ENCODE data around the gene FAM219A.
"Not testable (repeated sequence)": the region's sequence is repeated elsewhere in the genome, so short reads cannot be mapped to it uniquely, and the experiment has no call there.

FAM219A gene

DNA sequence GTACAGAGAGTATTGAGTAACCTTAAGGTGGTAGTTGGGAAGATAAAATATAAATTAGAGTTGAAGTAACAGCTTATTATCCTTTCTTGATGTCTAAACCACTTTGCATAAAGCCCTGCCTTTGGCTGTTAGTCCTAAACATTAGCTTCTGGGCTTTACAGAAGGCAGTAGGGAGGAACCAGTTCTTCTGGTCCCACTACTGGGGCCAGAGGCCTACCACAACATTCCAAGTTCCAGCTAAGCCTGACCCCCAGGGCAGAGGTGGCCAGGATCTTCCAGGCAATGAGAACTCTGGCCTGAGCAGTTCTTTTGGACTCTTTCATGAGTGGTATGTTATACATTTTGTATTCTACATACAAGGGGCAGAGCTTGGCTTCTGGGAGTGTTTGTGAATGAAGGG is 26.3 kb upstream of the FAM219A start:
- no peak for DNase-seq (ENCODE audit: low read depth)

GRCh38 chr9:34482746-34483145 is 24.4 kb upstream of the FAM219A start:
- not testable (repeated sequence) for DNase-seq (ENCODE audit: low read depth)

GRCh38 chr9:34481620-34482019 is 23.2 kb upstream of the FAM219A start:
- DNase-seq (ENCODE audit: low read depth), result not testable (repeated sequence)

DNA sequence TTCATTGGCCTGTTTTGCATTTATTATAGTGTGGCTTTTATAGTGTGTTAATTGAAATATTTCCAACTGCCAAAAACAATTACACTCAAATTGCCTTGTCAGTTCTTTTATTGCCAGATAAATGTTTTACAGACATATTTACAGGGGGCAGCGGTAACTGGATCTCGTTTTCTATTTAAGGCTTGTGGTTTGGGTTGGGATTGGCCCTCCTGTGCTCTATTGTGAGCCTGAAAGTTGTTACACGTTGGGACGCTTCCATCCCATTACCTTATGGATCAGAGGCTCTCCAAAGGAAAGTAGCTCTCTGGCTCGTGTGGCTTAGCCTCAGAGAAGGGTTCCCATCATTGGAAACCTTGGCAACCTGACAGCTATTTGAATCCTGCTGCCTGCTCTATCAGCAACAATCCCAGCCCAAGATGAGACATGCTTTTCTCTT is 21.1 kb upstream of the FAM219A start:
- DNase-seq (ENCODE audit: low read depth), result no peak

- no peak for DNase-seq (ENCODE audit: low read depth)
These were observed 19.2 kb upstream of the FAM219A start for GRCh38 chr9:34477541-34477940.

GRCh38 chr9:34475097-34475496 is 16.7 kb upstream of the FAM219A start:
- no peak for DNase-seq (ENCODE audit: low read depth)

- DNase-seq (ENCODE audit: low read depth), result no peak
These were observed 7.1 kb upstream of the FAM219A start for GRCh38 chr9:34465468-34465867.

DNA sequence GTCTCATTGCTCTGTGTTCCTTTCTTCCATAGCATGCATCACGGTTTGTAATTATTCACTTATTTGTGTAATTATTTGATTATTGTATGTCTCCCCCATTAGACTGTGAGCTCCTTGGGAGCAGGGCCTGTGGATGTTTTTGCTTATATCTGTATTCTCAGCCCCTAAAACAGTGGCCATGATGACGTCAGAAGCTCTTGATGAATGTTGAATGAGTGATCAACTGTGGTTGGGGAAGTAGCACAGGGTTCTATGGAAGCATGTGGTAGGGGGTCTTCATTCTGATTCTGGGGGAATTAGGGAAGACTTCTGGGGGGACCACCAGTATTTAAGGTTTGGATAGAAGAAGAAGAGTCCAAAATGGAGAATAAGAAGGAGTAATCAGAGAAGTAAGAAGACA is 6.2 kb upstream of the FAM219A start:
- DNase-seq (ENCODE audit: low read depth), result no peak

DNA sequence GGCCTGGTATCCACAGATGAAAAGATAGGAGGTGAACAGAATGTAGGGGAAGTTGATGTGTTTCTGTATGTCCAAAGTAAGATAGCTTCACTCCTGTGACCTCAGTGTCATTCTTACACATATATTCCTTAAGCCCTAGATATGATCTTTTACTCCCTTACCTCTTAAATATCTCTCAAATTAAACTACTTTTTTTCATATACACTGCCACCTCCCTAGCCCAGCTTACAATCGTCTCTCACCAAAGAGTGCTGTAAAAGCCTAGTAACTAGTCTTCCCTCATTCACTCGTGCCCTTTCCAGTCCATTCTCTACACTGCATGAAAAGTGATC is 5.5 kb upstream of the FAM219A start:
- DNase-seq (ENCODE audit: low read depth), result no peak

DNA sequence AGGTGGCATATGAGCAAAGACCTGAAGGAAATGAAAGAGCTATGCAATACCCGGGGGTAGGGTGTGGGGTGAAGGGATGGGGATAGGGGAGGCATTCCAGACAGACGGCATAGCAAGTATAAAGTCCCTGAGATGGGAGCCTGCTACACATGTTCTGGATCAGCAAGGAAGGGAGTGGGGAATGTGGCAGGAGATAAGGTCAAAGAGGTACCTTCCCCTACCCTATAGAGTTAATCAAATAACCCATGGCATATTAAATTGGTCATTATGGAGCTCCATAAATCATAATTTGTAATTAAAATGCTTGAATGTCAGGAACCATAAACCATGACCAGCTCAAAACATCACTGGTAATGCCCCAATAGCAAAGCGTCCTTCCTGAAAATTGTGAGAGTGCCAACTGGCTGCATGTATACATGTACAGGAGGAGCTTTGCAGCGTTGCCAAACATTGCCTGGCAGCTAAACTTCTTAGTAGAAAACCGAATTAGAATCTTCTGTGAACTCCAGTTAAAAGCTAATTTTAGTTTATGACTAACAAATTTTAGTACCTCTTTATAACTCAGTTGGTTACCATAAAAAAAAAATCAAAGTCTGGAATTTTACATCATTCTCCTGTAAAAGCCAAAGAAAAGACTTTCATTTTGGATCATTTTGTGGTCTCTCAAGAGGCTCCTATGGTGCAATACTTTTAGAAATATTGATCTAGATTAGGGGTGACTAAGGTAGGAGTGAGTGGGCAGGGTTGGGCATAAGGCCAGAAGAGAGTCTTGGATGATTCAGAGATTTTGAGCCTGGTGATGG is 4.9 kb upstream of the FAM219A start:
- no peak for DNase-seq (ENCODE audit: low read depth)

DNA sequence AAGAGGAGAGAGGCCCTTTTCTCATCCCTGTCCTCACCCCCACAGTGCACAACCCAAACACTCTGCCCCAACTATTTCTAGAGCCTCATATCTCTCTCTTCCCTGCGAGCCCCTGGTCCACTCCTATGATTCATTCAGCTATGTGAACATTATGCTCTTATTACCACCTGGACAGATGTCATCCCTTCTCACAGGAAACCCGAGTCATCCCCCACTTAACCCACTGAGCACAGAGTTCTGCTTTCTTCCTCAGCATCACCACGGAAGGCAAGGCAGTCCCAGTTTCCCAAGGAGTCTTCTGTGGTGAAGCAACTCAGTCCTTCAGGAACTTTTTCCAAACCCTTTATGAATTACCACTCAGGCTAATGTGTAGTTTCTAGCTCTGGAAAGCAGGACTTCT is 1.6 kb upstream of the FAM219A start:
- no peak for DNase-seq (ENCODE audit: low read depth)

- no peak for DNase-seq (ENCODE audit: low read depth)
These were observed 986 bp upstream of the FAM219A start for GRCh38 chr9:34459356-34459755.

- no peak for DNase-seq (ENCODE audit: low read depth)
These were observed 580 bp upstream of the FAM219A start for GRCh38 chr9:34458959-34459340.

DNA sequence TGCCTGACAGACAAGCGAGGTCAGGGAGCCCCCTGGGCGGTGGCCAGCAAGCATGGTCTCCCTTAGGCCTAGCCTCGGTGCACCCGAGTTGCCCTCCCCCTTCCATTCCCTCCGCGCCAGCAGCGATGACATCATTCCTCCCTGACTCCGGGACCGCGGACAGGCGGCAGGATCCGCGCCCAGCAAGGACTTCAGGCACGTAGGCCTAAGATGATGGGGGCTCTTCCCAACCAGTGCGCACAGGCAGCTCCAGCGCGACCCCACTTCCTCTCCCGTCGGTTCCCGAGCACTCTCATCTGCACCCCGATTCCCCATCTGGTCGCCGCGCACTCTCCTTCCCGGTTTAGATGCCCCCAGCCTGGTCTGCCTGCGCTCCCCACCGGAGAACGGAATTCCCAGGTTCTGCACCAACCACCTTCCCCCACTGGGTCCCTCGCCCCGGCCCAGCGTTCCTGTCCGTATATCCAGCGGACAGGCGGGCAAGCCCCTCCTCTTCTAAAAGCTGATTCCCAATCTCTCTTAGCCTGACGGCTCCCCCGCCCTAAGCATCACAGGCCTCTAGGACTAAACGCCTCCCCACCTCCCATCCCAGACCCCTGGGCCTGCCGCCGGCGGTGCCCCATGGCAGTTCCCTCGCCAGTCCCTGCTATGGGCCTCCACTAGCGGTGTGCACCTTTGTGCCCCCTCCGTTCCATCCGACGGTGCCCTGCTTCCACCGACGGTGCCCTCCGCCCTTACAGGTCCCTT is 931 bp downstream of the FAM219A start:
- no peak for DNase-seq (ENCODE audit: low read depth)

- DNase-seq (ENCODE audit: low read depth), result no peak
These were observed 1.6 kb downstream of the FAM219A start for GRCh38 chr9:34456746-34457145.

GRCh38 chr9:34456151-34456550 is 2.2 kb downstream of the FAM219A start:
- DNase-seq (ENCODE audit: low read depth), result no peak

DNA sequence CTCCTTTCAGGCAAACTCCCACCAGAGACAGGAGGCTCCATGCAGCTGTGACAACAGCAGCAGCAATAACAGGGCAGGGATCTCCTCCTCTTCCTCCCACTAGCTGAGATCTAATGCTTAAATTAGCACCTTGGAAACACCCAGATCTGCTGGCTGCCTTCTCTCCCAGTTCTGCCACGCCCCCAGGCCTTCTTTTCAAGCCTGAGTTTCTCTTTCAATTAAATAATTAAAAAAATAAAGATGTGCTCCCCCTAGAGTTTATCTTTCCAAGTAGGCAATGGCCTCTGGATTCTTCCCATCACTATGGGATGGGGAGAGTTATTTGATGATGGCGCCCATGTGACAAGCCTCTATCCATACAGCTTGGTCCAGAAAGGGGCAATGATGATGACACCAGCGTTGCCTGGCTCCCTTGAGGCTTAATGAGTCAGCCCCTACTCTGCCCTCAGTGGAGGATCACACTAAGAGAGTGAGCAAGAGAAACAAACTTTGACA is 3.8 kb downstream of the FAM219A start:
- no peak for DNase-seq (ENCODE audit: low read depth)

DNA sequence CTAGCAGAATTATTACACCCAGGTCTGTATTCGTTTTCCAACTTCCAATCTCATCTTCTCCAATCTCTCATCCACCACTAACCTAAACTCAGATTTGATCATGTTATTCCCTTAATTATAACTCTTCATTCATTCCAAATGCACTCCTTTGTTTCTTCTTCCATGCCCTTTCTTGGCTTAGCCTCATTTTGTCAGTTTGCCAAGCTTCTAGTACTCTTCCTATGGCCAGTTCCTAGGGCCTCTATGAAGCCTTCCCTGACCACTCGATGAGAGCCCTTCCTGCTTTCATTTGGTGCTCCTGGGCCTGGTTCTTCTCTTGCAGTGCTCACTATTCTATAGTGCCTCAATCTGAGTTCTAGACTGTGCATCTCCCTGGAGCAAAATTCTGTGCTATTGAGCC is 5.8 kb downstream of the FAM219A start:
- no peak for DNase-seq (ENCODE audit: low read depth)

- no peak for DNase-seq (ENCODE audit: low read depth)
These were observed 6.8 kb downstream of the FAM219A start for GRCh38 chr9:34451545-34451944.

GRCh38 chr9:34451135-34451534 is 7.2 kb downstream of the FAM219A start:
- DNase-seq (ENCODE audit: low read depth), result no peak

DNA sequence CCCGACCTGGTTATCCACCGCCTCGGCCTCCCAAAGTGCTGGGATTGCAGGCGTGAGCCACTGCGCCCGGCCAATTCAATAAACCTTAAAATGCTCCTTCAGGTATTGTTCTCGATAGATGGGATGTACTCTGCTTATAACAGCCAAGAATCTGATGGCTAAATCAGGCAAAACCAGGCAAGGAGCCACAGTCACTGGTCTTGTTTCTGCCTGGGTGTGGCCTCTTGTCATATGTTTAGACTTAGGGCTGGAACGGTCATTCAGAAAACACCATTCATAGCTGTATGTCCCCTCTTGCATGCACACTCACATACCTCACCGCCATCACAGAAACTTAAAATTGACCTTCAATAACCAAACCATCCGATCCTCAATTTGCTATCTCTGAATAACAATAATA is 7.7 kb downstream of the FAM219A start:
- no peak for DNase-seq (ENCODE audit: low read depth)

GRCh38 chr9:34446951-34447350 is 11.4 kb downstream of the FAM219A start:
- DNase-seq (ENCODE audit: low read depth), result no peak

GRCh38 chr9:34446468-34446891 is 11.9 kb downstream of the FAM219A start:
- no peak for DNase-seq (ENCODE audit: low read depth)

DNA sequence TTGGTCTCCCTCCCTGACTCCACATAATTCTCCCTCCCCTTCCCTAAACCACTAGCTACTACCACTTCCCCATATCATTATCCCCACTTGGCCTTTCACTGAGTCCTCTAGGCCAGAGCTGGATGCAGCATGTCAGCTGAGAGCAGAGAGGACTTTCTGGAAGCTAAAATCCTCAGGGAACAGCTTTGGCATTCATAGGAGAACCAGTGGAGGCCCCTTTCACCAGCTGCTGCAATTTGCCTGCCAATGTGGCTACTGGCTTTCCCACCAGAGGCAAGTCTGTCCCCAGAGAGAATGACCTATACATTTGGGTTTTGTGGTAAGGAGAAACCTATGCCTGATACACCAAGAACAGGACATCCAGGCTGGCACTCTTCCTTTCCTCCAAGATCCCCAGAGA is 14.4 kb downstream of the FAM219A start:
- no peak for DNase-seq (ENCODE audit: low read depth)

Measured in stimulated activated CD8-positive, alpha-beta memory T cell treated with anti-CD3 and anti-CD28 coated beads, Interleukin-15, amount 100 ng/mL, for 1 hour (primary cell).